GM10847 (cell line): ENCODE data around the gene MTREX.

Experiments
- POLR2A ChIP-seq: IDR thresholded peaks from 2 replicates; pipeline ENCODE4 v1.6.1; 2011; ENCODE audit not compliant: insufficient read length; ENCODE audit errors: extremely low read depth

Gene MTREX

GRCh38 chr5:55467862-55468551, 160.2 kb downstream of the MTREX start:
- no peak for TF ChIP-seq POLR2A

GRCh38 chr5:55469839-55470238, 162.1 kb downstream of the MTREX start:
- no peak for TF ChIP-seq POLR2A

DNA sequence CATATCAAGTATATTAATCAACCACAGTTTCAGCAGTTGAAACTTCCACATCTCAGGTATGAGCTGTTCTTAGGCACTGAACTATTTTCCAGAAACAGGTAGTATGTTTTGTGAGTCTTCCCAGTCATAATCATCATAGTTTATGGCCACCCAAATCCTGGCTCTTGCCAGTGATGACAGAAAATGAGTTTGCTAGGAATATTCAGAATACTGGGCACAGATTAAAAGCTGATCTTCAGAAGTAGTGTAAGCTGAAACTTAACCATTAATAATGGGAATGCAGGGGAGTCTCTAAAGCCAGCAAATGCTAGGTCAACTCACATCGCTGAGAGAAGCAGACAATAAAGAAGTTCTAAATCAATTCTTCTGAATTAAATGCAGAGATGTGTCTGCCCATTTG, 162.5 kb downstream of the MTREX start:
- TF ChIP-seq POLR2A, result no peak

- no peak for TF ChIP-seq POLR2A
These were observed 163.7 kb downstream of the MTREX start for GRCh38 chr5:55471468-55471867.

DNA sequence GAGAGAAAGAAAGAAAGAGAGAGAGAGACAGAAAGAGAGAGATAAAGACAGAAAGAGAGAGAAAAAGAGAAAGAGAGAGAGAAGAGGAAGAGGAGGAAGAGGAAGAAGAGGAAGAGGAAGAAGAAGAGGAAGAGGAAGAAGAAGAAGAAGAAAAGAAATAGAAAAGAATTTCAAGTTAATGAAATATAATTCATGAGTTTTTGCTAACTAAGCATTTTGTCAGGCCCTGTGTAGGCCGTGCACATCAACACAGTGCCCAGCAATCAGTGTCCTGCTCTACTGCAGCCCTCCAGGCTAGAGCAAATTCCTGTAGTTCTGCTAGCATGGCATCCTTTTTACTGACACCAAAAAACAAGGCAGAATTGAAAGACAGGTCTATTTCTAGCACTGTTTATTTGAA, 164.9 kb downstream of the MTREX start:
- no peak for TF ChIP-seq POLR2A
